ENCODE measurements around the gene TNS3. TPM values are rescaled to one million over a fixed set of nuclear protein-coding genes. Genes with fewer than 3 reads are reported as not detected.

TNS3 gene
- total and polyA plus RNA-seq, 9 of the 15 experiments (the other 6 are each of a cell fraction or from before 2014, with no cell fraction given), result 0.20 TPM; not detected in 8

DNA sequence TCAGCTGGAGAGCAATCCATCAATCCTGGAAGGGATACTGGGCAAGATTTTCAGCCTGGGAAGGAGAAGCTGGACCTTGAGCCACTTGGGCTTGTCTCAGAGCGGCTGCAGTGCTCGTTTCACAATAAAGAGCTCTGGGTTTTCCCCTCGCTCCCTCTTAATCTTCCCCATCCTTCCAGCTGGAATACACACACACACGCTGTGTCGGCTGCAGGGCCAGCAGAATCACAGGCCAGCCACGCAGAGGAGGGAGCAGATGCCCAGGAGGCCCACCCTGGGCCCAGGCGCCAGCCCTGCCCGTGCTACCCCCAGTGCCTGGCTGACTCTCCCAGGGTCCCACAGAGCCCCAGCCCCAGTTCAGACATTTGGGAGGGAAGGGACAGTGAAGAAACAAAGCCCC lies 255.1 kb downstream of the TNS3 start:
- Histone ChIP-seq H3K4me2 (ENCODE audit: insufficient read depth, low read length) (no peak overlapping the region), H3K27me3 (ENCODE audit: control insufficient read depth in 2 of 2, insufficient read depth in 2 of 2, low read length in 2 of 2) (peaks cover 17 to 75% of the 10 kb centered on the region in 2 experiments; a peak in 4 of 5 replicates), H3K79me2 (ENCODE audit: control insufficient read depth, insufficient read depth, low read length) (no peaks in the 10 kb centered on the region), H2AFZ (ENCODE audit: low read depth, low read length) (no peak overlapping the region), H3K36me3 (ENCODE audit: control insufficient read depth, insufficient read depth, low read length) (no peaks in the 10 kb centered on the region), H3K9me1 (ENCODE audit: control insufficient read depth, insufficient read depth, low read length) (no peaks in the 10 kb centered on the region), H4K20me1 (replicated peaks; ENCODE audit: control insufficient read depth, insufficient read depth, low read length) (no peaks in the 10 kb centered on the region; the same call in 1 of the 2 replicates), H3K4me1 (replicated peaks in 1 of 2; ENCODE audit: control insufficient read depth in 2 of 2, insufficient read depth in 2 of 2, low read length in 2 of 2) (peaks cover 0 to 3% of the 10 kb centered on the region in 2 experiments; a peak in 1 of 5 replicates), H3K4me3 (no peak overlapping the region), H3K9ac (ENCODE audit: insufficient read depth in 1 of 2, low read depth in 2 of 2, low read length in 2 of 2) (no peak overlapping the region), H3K9me3 (replicated peaks; ENCODE audit: control insufficient read depth, insufficient read depth, low read depth, low read length) (no peaks in the 10 kb centered on the region), H3K27ac (ENCODE audit: extremely low read depth, low read depth, low read length) (no peak overlapping the region)
- no peak for TF ChIP-seq RFX5 (IDR thresholded peaks at IDR 0.05; ENCODE audit: low read depth, low read length)
- TF ChIP-seq RBM22 (IDR thresholded peaks at IDR 0.05; ENCODE audit: low read depth, low read length, poor library complexity, severe bottlenecking), result no peak
- no peak for TF ChIP-seq ZNF384 (IDR thresholded peaks at IDR 0.05; ENCODE audit: low read depth, low read length)
- no peak for TF ChIP-seq CHD7 (IDR thresholded peaks at IDR 0.05; ENCODE audit: low read depth, low read length)
- no peak for TF ChIP-seq CBFB (CRISPR knock-in tag; IDR thresholded peaks at IDR 0.05)
- no peak for TF ChIP-seq KDM2B (CRISPR knock-in tag; IDR thresholded peaks at IDR 0.05)
- no peak for TF ChIP-seq GTF2F1 (IDR thresholded peaks at IDR 0.05; ENCODE audit: low read depth, low read length)
- in situ Hi-C loops (cut with MboI) (no loop called here), intact Hi-C loops (cut with micrococcal nuclease) (no loop called here)
- ATAC-seq (no peak), DNase-seq (ENCODE audit: extremely low read depth in 1 of 4, low spot score in 3 of 4) (no peak), FAIRE-seq (no peak)
- CTCF ChIA-PET (ENCODE audit: low intra/inter-chr PET ratio), result no interaction called here
- BruUV-seq (replicated peaks), result no TSS peak
- WGBS (ENCODE audit: insufficient coverage, low coverage, missing lambda C conversion rate), result 0% methylated on average over 5 of the region's 8 CpGs
- POLR2A ChIA-PET, result interaction anchor here (1.8 kb wide), 1 partner anchor 13 kb away, joined by 4 read pairs; no protein-coding TSS in a partner anchor
